MM.1S (cell line): ENCODE measurements around the gene GNAT3.

Experiments
- DNase-seq: peaks from one replicate; pipeline ENCODE4 v3.0.0-alpha.2; 2015
- H2AFZ ChIP-seq: fragments of 300-600 bp; sonication (generic); 2 replicates; pipeline ENCODE4 v1.6.0; 2016; ENCODE audit warnings: antibody characterized with exemption, low read length
- H3F3A ChIP-seq: fragments of 300-600 bp; sonication (generic); 2 replicates; pipeline ENCODE4 v1.6.1; 2016; ENCODE audit warnings: mild to moderate bottlenecking, antibody characterized with exemption, low read length, moderate library complexity, mixed read lengths; ENCODE audit not compliant: insufficient read depth
- H3K27ac ChIP-seq: fragments of 300-600 bp; sonication (generic); 2 replicates; pipeline ENCODE4 v1.5.1; 2016; ENCODE audit warnings: mild to moderate bottlenecking, low read length
- H3K27me3 ChIP-seq: fragments of 300-600 bp; sonication (generic); replicated peaks from 2 replicates; pipeline ENCODE4 v1.6.0; 2016; ENCODE audit warnings: low read length; ENCODE audit not compliant: insufficient read depth
- H3K36me3 ChIP-seq: fragments of 300-600 bp; sonication (generic); replicated peaks from 2 replicates; pipeline ENCODE4 v1.6.1; 2016; ENCODE audit warnings: mild to moderate bottlenecking, low read length, mixed read lengths; ENCODE audit not compliant: insufficient read depth
- H3K4me1 ChIP-seq: fragments of 300-600 bp; sonication (generic); 2 replicates; pipeline ENCODE4 v1.6.1; 2016; ENCODE audit warnings: low read length, mixed read lengths
- H3K4me2 ChIP-seq: fragments of 300-600 bp; sonication (generic); 2 replicates; pipeline ENCODE4 v1.6.0; 2016; ENCODE audit warnings: low read depth, low read length
- H3K4me3 ChIP-seq: fragments of 300-600 bp; sonication (generic); 2 replicates; pipeline ENCODE4 v1.5.1; 2016; ENCODE audit warnings: low read length, mixed read lengths
- H3K79me2 ChIP-seq: fragments of 300-600 bp; sonication (generic); 2 replicates; pipeline ENCODE4 v1.6.1; 2016; ENCODE audit warnings: mixed run types, low read length, mixed read lengths
- H3K9ac ChIP-seq: fragments of 300-600 bp; sonication (generic); 2 replicates; pipeline ENCODE4 v1.6.1; 2016; ENCODE audit warnings: low read length, mixed read lengths
- H3K9me2 ChIP-seq: fragments of 300-600 bp; sonication (generic); replicated peaks from 2 replicates; pipeline ENCODE4 v1.6.1; 2016; ENCODE audit warnings: mild to moderate bottlenecking, low read length, mixed read lengths; ENCODE audit not compliant: insufficient read depth
- H3K9me3 ChIP-seq: fragments of 300-600 bp; sonication (generic); replicated peaks from 2 replicates; pipeline ENCODE4 v1.6.1; 2016; ENCODE audit warnings: mild to moderate bottlenecking, low read length, mixed read lengths; ENCODE audit not compliant: insufficient read depth
- H4K20me1 ChIP-seq: fragments of 300-600 bp; sonication (generic); 2 replicates; pipeline ENCODE4 v1.6.1; 2016; ENCODE audit warnings: mild to moderate bottlenecking, low read length, moderate library complexity, mixed read lengths; ENCODE audit not compliant: insufficient read depth
- CTCF ChIP-seq: fragments of 300-600 bp; sonication (generic); IDR thresholded peaks from 2 replicates; pipeline ENCODE4 v1.5.1; 2016; ENCODE audit warnings: antibody characterized with exemption, low read length, mixed read lengths
- EZH2 ChIP-seq: fragments of 300-600 bp; sonication (generic); optimal IDR thresholded peaks from 2 replicates; pipeline ENCODE3; 2017; ENCODE audit warnings: low read depth, mild to moderate bottlenecking, antibody characterized with exemption, low read length, mixed read lengths
- EZH2phosphoT487 ChIP-seq: fragments of 300-600 bp; sonication (generic); IDR thresholded peaks from 2 replicates; pipeline ENCODE4 v1.6.1; 2018; ENCODE audit warnings: antibody characterized with exemption, low read length

GNAT3 gene

GRCh38 chr7:80478683-80479082 lies 33.2 kb downstream of the GNAT3 start:
- no peaks in the 10 kb centered on the region for H3K36me3 ChIP-seq
- H4K20me1 ChIP-seq, result no peaks in the 10 kb centered on the region
- no peak for TF ChIP-seq EZH2phosphoT487
- no peak for TF ChIP-seq EZH2
- no peak for TF ChIP-seq CTCF
- DNase-seq, result no peak
- H3F3A ChIP-seq, result no peaks in the 10 kb centered on the region
- H3K9me3 ChIP-seq, result no peaks in the 10 kb centered on the region
- no peak overlapping the region for H3K9ac ChIP-seq
- no peaks in the 10 kb centered on the region for H3K4me1 ChIP-seq
- no peak overlapping the region for H2AFZ ChIP-seq
- H3K27me3 ChIP-seq, result no peaks in the 10 kb centered on the region
- H3K27ac ChIP-seq, result no peak overlapping the region
- no peak overlapping the region for H3K4me2 ChIP-seq
- no peak overlapping the region for H3K4me3 ChIP-seq
- H3K79me2 ChIP-seq, result no peaks in the 10 kb centered on the region
- no peaks in the 10 kb centered on the region for H3K9me2 ChIP-seq

- Histone ChIP-seq H3K36me3 (no peaks in the 10 kb centered on the region), H2AFZ (no peak overlapping the region), H3K4me3 (no peak overlapping the region), H3K4me1 (no peaks in the 10 kb centered on the region), H4K20me1 (no peaks in the 10 kb centered on the region), H3K4me2 (no peak overlapping the region), H3K9me3 (no peaks in the 10 kb centered on the region), H3K27me3 (no peaks in the 10 kb centered on the region), H3K79me2 (no peaks in the 10 kb centered on the region), H3K27ac (no peak overlapping the region), H3K9ac (no peak overlapping the region), H3K9me2 (no peaks in the 10 kb centered on the region), H3F3A (no peaks in the 10 kb centered on the region)
- DNase-seq, result no peak
- TF ChIP-seq CTCF (no peak), EZH2phosphoT487 (no peak), EZH2 (no peak)
These were observed 35.8 kb downstream of the GNAT3 start for GRCh38 chr7:80476035-80476434.

- Histone ChIP-seq H3K4me3 (no peak overlapping the region), H3K9ac (no peak overlapping the region), H3K27ac (no peak overlapping the region), H3F3A (no peaks in the 10 kb centered on the region), H4K20me1 (no peaks in the 10 kb centered on the region), H3K36me3 (no peaks in the 10 kb centered on the region), H3K4me2 (no peak overlapping the region), H3K4me1 (no peaks in the 10 kb centered on the region), H3K79me2 (no peaks in the 10 kb centered on the region), H3K27me3 (no peaks in the 10 kb centered on the region), H3K9me3 (no peaks in the 10 kb centered on the region), H3K9me2 (no peaks in the 10 kb centered on the region), H2AFZ (no peak overlapping the region)
- no peak for DNase-seq
- TF ChIP-seq EZH2 (no peak), EZH2phosphoT487 (no peak), CTCF (no peak)
These were observed 36.5 kb downstream of the GNAT3 start for GRCh38 chr7:80475383-80475782.
